HepG2 (cell line): ENCODE data around the gene SAP25. TPM values are rescaled to one million over a fixed set of nuclear protein-coding genes. Genes with fewer than 3 reads are reported as not detected.

ENCODE experiments used
- ASH2L ChIP-seq: fragments of 300-600, 200-600 bp; sonication (generic); IDR thresholded peaks from 2 replicates; pipeline ENCODE4 v1.7.0; 2017; ENCODE audit warnings: low read depth, mild to moderate bottlenecking, moderate library complexity, mixed read lengths, low read length; ENCODE audit not compliant: insufficient read length
- GTF2F1 ChIP-seq: fragments of 150-350 bp; IDR thresholded peaks from 2 replicates; pipeline ENCODE4 v1.6.1; 2014; ENCODE audit warnings: low read length
- HDAC1 ChIP-seq: sonication (generic); formaldehyde crosslinking; IDR thresholded peaks from 2 replicates; pipeline ENCODE4 v1.5.1; 2020; ENCODE audit warnings: mild to moderate bottlenecking, missing genetic modification reagents
- HOXA9 ChIP-seq: sonication (generic); formaldehyde crosslinking; IDR thresholded peaks from 2 replicates; pipeline ENCODE4 v1.8.1; 2022; ENCODE audit warnings: missing genetic modification reagents, mild to moderate bottlenecking, moderate library complexity, borderline replicate concordance
- KAT8 ChIP-seq: IDR thresholded peaks from 2 replicates; pipeline ENCODE4 v1.6.1; 2016; ENCODE audit warnings: missing genetic modification reagents, missing compliant biosample characterization
- NFATC3 ChIP-seq: sonication (generic); formaldehyde crosslinking; IDR thresholded peaks from 2 replicates; pipeline ENCODE4 v1.5.1; 2020; ENCODE audit warnings: mild to moderate bottlenecking, missing genetic modification reagents
- NFKBIZ ChIP-seq: IDR thresholded peaks from 2 replicates; pipeline ENCODE4 v1.6.1; 2018; ENCODE audit warnings: missing genetic modification reagents, missing compliant biosample characterization
- PAF1 ChIP-seq: IDR thresholded peaks from 2 replicates; pipeline ENCODE4 v1.6.1; 2016; ENCODE audit warnings: missing genetic modification reagents, missing compliant biosample characterization
- PAWR ChIP-seq: sonication (generic); formaldehyde crosslinking; IDR thresholded peaks from 2 replicates; pipeline ENCODE4 v1.4.0; 2020; ENCODE audit warnings: missing genetic modification reagents, mild to moderate bottlenecking, borderline replicate concordance
- RXRB ChIP-seq: IDR thresholded peaks from 2 replicates; pipeline ENCODE4 v1.6.1; 2016; ENCODE audit warnings: borderline replicate concordance, missing genetic modification reagents, missing compliant biosample characterization
- ZBTB7B ChIP-seq: sonication (generic); formaldehyde crosslinking; IDR thresholded peaks from 2 replicates; pipeline ENCODE4 v1.4.0; 2020; ENCODE audit warnings: missing genetic modification reagents
- ZFP36 ChIP-seq: fragments of 150-350 bp; IDR thresholded peaks from 2 replicates; pipeline ENCODE4 v1.6.1; 2018; ENCODE audit warnings: borderline replicate concordance, low read length, low read depth; ENCODE audit not compliant: partially characterized antibody
- ZNF234 ChIP-seq: sonication (generic); formaldehyde crosslinking; conservative IDR thresholded peaks from 2 replicates; pipeline ENCODE4 v1.5.1; 2020; ENCODE audit warnings: mild to moderate bottlenecking, missing genetic modification reagents
- ZNF260 ChIP-seq: sonication (generic); formaldehyde crosslinking; IDR thresholded peaks from 2 replicates; pipeline ENCODE4 v1.4.0; 2020; ENCODE audit warnings: missing genetic modification reagents, low read depth, mild to moderate bottlenecking, borderline replicate concordance
- ZNF605 ChIP-seq: sonication (generic); formaldehyde crosslinking; IDR thresholded peaks from 2 replicates; pipeline ENCODE4 v1.8.0; 2022; ENCODE audit warnings: mild to moderate bottlenecking, missing genetic modification reagents
- ZNF724P ChIP-seq: sonication (generic); formaldehyde crosslinking; IDR thresholded peaks from 2 replicates; pipeline ENCODE4 v1.8.0; 2022; ENCODE audit warnings: missing genetic modification reagents, borderline replicate concordance
- ZNF776 ChIP-seq: sonication (generic); formaldehyde crosslinking; IDR thresholded peaks from 2 replicates; pipeline ENCODE4 v1.4.0; 2020; ENCODE audit warnings: mild to moderate bottlenecking, missing genetic modification reagents
- polyA plus RNA-seq, 8 experiments: library from polyadenylated mRNA; depleted of rRNA in 3 of 8; stranded (reverse) in 7 of 8; unstranded in 1 of 8; fragments of >200 nt; fragmentation: Illumina TruSeq in 4 of 8; extraction: Trizol in 4 of 8; gene quantifications; 2 replicates each; pipeline versions ENCODE4 v1.2.1 to v1.2.3, GENCODE V29; 2011 to 2016; ENCODE audit warnings: low read depth in 4 of 8, missing spikeins in 1 of 8, mixed read lengths in 1 of 8; ENCODE audit not compliant: insufficient read depth in 1 of 8
- total RNA-seq, 5 experiments: library from RNA; depleted of rRNA; stranded (reverse); fragments of >200 nt; fragmentation: Illumina TruSeq; extraction: Trizol; gene quantifications; 2 replicates each; pipeline ENCODE4 v1.2.3, GENCODE V29; 2016; ENCODE audit warnings: low read depth in 1 of 5
- TF ChIP-seq, protein P1 (sequence below): sonication (generic); formaldehyde crosslinking; IDR thresholded peaks from 2 replicates; pipeline ENCODE4 v1.5.1; 2020; ENCODE audit warnings: mild to moderate bottlenecking, missing genetic modification reagents, borderline replicate concordance
- TF ChIP-seq, protein P2 (sequence below): sonication (generic); formaldehyde crosslinking; IDR thresholded peaks from 2 replicates; pipeline ENCODE4 v1.5.0; 2020; ENCODE audit warnings: mild to moderate bottlenecking, missing genetic modification reagents, moderate library complexity
- TF ChIP-seq, protein P3 (sequence below): sonication (generic); formaldehyde crosslinking; IDR thresholded peaks from 2 replicates; pipeline ENCODE4 v1.8.1; 2023; ENCODE audit warnings: missing genetic modification reagents, mild to moderate bottlenecking, borderline replicate concordance
- TF ChIP-seq, protein P4 (sequence below): sonication (generic); formaldehyde crosslinking; IDR thresholded peaks from 2 replicates; pipeline ENCODE4 v1.5.1; 2020; ENCODE audit warnings: missing genetic modification reagents, mild to moderate bottlenecking, borderline replicate concordance

SAP25 gene
- total and polyA plus RNA-seq, 2 of the 13 experiments (the other 11 are each of a cell fraction or from before 2014, with no cell fraction given): 0.15 to 0.20 TPM

DNA sequence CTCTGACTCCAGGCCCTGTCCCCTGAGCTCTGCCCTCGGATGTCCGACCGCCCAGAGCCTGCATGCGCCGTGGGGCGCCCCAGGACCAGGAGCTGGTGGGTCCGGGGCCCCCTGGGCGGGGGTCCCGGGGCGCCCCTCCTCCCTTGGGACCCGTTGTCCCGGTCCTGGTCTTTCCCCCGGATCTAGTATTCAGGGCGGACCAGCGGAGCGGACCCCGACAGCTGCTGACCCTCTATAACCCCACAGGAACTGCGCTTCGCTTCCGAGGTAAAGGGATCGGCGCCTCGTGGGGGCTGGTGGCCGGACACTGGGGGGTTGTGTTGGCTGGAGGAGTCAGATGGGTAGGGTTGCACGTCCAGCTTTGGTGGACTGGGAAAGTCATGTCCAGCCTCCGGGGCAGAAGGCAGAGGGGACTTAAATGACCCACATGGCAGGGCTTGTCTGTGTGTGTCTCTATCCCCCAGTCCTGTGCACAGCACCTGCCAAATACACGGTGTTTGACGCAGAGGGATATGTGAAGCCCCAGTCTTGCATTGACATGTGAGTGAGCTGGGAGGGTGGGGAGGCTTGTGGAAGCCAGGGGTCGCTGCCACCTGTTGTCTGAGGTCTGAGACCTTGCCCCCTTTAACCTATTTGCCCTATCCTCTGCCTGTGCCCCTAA, 39.2 kb upstream of the SAP25 start (continued):
- TF ChIP-seq, protein P1, sequence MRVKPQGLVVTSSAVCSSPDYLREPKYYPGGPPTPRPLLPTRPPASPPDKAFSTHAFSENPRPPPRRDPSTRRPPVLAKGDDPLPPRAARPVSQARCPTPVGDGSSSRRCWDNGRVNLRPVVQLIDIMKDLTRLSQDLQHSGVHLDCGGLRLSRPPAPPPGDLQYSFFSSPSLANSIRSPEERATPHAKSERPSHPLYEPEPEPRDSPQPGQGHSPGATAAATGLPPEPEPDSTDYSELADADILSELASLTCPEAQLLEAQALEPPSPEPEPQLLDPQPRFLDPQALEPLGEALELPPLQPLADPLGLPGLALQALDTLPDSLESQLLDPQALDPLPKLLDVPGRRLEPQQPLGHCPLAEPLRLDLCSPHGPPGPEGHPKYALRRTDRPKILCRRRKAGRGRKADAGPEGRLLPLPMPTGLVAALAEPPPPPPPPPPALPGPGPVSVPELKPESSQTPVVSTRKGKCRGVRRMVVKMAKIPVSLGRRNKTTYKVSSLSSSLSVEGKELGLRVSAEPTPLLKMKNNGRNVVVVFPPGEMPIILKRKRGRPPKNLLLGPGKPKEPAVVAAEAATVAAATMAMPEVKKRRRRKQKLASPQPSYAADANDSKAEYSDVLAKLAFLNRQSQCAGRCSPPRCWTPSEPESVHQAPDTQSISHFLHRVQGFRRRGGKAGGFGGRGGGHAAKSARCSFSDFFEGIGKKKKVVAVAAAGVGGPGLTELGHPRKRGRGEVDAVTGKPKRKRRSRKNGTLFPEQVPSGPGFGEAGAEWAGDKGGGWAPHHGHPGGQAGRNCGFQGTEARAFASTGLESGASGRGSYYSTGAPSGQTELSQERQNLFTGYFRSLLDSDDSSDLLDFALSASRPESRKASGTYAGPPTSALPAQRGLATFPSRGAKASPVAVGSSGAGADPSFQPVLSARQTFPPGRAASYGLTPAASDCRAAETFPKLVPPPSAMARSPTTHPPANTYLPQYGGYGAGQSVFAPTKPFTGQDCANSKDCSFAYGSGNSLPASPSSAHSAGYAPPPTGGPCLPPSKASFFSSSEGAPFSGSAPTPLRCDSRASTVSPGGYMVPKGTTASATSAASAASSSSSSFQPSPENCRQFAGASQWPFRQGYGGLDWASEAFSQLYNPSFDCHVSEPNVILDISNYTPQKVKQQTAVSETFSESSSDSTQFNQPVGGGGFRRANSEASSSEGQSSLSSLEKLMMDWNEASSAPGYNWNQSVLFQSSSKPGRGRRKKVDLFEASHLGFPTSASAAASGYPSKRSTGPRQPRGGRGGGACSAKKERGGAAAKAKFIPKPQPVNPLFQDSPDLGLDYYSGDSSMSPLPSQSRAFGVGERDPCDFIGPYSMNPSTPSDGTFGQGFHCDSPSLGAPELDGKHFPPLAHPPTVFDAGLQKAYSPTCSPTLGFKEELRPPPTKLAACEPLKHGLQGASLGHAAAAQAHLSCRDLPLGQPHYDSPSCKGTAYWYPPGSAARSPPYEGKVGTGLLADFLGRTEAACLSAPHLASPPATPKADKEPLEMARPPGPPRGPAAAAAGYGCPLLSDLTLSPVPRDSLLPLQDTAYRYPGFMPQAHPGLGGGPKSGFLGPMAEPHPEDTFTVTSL (CRISPR knock-in tag): no peak
- TF ChIP-seq HOXA9 (CRISPR knock-in tag): no peak
- TF ChIP-seq NFKBIZ (CRISPR knock-in tag): no peak
- TF ChIP-seq, protein P2, sequence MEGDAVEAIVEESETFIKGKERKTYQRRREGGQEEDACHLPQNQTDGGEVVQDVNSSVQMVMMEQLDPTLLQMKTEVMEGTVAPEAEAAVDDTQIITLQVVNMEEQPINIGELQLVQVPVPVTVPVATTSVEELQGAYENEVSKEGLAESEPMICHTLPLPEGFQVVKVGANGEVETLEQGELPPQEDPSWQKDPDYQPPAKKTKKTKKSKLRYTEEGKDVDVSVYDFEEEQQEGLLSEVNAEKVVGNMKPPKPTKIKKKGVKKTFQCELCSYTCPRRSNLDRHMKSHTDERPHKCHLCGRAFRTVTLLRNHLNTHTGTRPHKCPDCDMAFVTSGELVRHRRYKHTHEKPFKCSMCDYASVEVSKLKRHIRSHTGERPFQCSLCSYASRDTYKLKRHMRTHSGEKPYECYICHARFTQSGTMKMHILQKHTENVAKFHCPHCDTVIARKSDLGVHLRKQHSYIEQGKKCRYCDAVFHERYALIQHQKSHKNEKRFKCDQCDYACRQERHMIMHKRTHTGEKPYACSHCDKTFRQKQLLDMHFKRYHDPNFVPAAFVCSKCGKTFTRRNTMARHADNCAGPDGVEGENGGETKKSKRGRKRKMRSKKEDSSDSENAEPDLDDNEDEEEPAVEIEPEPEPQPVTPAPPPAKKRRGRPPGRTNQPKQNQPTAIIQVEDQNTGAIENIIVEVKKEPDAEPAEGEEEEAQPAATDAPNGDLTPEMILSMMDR: peak; percentile 85
- TF ChIP-seq PAF1 (CRISPR knock-in tag): no peak
- TF ChIP-seq HDAC1 (CRISPR knock-in tag): no peak
- no peak for TF ChIP-seq ZFP36
- TF ChIP-seq, protein P3, sequence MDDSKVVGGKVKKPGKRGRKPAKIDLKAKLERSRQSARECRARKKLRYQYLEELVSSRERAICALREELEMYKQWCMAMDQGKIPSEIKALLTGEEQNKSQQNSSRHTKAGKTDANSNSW: no peak
- no peak for TF ChIP-seq KAT8 (CRISPR knock-in tag)
- TF ChIP-seq, protein P4, sequence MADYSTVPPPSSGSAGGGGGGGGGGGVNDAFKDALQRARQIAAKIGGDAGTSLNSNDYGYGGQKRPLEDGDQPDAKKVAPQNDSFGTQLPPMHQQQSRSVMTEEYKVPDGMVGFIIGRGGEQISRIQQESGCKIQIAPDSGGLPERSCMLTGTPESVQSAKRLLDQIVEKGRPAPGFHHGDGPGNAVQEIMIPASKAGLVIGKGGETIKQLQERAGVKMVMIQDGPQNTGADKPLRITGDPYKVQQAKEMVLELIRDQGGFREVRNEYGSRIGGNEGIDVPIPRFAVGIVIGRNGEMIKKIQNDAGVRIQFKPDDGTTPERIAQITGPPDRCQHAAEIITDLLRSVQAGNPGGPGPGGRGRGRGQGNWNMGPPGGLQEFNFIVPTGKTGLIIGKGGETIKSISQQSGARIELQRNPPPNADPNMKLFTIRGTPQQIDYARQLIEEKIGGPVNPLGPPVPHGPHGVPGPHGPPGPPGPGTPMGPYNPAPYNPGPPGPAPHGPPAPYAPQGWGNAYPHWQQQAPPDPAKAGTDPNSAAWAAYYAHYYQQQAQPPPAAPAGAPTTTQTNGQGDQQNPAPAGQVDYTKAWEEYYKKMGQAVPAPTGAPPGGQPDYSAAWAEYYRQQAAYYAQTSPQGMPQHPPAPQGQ (CRISPR knock-in tag): no peak
- TF ChIP-seq ASH2L: peak; percentile 10
- no peak for TF ChIP-seq ZNF776 (CRISPR knock-in tag)
- TF ChIP-seq RXRB (CRISPR knock-in tag): no peak
- TF ChIP-seq ZNF260 (CRISPR knock-in tag): no peak
- no peak for TF ChIP-seq GTF2F1
- no peak for TF ChIP-seq NFATC3 (CRISPR knock-in tag)
- TF ChIP-seq ZBTB7B (CRISPR knock-in tag): no peak
- no peak for TF ChIP-seq ZNF605
- no peak for TF ChIP-seq ZNF724P (CRISPR knock-in tag)
- no peak for TF ChIP-seq PAWR (CRISPR knock-in tag)
- TF ChIP-seq ZNF234: no peak
